K562 (cell line): ENCODE data around the gene SPINT1. TPM values are rescaled to one million over a fixed set of nuclear protein-coding genes. Genes with fewer than 3 reads are reported as not detected.
A peak's percentile ranks its signal among the peaks of the same experiment; 100 is the strongest.

Experiments
- ATAC-seq: fragments of 200-7000 bp; cut with Tn5 transposase; 3 replicates; pipeline ENCODE4 v1.9.1; 2020; ENCODE audit warnings: moderate library complexity
- BruUV-seq: library from RNA; stranded (reverse); fragments of 400-500 nt; replicated peaks from 2 replicates; lab custom pipeline; 2021; lab: Mats Ljungman, UMichigan
- CTCF ChIA-PET: fragments of 300-600 bp; formaldehyde crosslinking; extraction: SDS; loops from one replicate; lab custom pipeline; 2021; ENCODE audit warnings: low intra/inter-chr PET ratio; lab: Yijun Ruan, JAX
- POLR2A ChIA-PET: fragments of 300-600, 350-650 bp; sonication (Branson Sonifier 250); formaldehyde crosslinking; extraction: SDS; loops from one replicate; lab custom pipeline; 2021; ENCODE audit warnings: antibody characterized with exemption, inconsistent platforms; lab: Yijun Ruan, JAX
- DNase-seq, 4 experiments: peaks; one replicate each; pipeline versions ENCODE4 v3.0.0 to v3.0.0-alpha.2; 2011 to 2018; ENCODE audit warnings: low spot score in 3 of 4, mixed read lengths in 3 of 4; ENCODE audit errors: extremely low read depth in 1 of 4
- FAIRE-seq: peaks from 2 replicates; lab custom pipeline; 2011; peaks lifted over from hg19 to GRCh38; lab: Jason Lieb, UNC
- H2AFZ ChIP-seq: 2 replicates; pipeline ENCODE4 v1.6.0; 2011; ENCODE audit warnings: low read depth, low read length, control low read depth, inconsistent platforms
- H3K27ac ChIP-seq: fragments of 200-600 bp; 3 replicates; pipeline ENCODE4 v1.8.0; 2011; ENCODE audit warnings: low read depth, mild to moderate bottlenecking, control low read depth, inconsistent platforms, low read length, moderate library complexity, mixed read lengths; ENCODE audit errors: extremely low read depth
- H3K27me3 ChIP-seq, 2 experiments: fragments of 300-600 bp in 1 of 2; 2 replicates in 1 of 2; 3 replicates in 1 of 2; pipeline versions ENCODE4 v1.6.0 to v1.8.0; 2011; ENCODE audit warnings: inconsistent platforms in 2 of 2, low read length in 2 of 2, mild to moderate bottlenecking in 1 of 2, mixed read lengths in 1 of 2, moderate library complexity in 1 of 2; ENCODE audit not compliant: control insufficient read depth in 2 of 2, insufficient read depth in 2 of 2
- H3K36me3 ChIP-seq: fragments of 300-600 bp; 3 replicates; pipeline ENCODE4 v1.8.0; 2011; ENCODE audit warnings: mild to moderate bottlenecking, low read length, inconsistent platforms; ENCODE audit not compliant: control insufficient read depth, insufficient read depth
- H3K4me1 ChIP-seq, 2 experiments: fragments of 200-600 bp in 1 of 2; replicated peaks in 1 of 2; 2 replicates in 1 of 2; 3 replicates in 1 of 2; pipeline versions ENCODE4 v1.5.1 to v1.8.0; 2011; ENCODE audit warnings: inconsistent platforms in 2 of 2, low read length in 2 of 2, mild to moderate bottlenecking in 1 of 2, mixed read lengths in 1 of 2, moderate library complexity in 1 of 2; ENCODE audit not compliant: control insufficient read depth in 2 of 2, insufficient read depth in 2 of 2
- H3K4me2 ChIP-seq: 2 replicates; pipeline ENCODE4 v1.6.1; 2011; ENCODE audit warnings: low read length, control low read depth, inconsistent platforms, mixed read lengths; ENCODE audit not compliant: insufficient read depth
- H3K4me3 ChIP-seq: fragments of 200-600 bp; sonication (generic), shearing (Covaris generic); 2 replicates; pipeline ENCODE4 v1.5.1; 2016; ENCODE audit warnings: control low read depth, inconsistent platforms
- H3K79me2 ChIP-seq: fragments of 200-600 bp; 3 replicates; pipeline ENCODE4 v1.8.0; 2011; ENCODE audit warnings: low read length, inconsistent platforms; ENCODE audit not compliant: control insufficient read depth, insufficient read depth
- H3K9ac ChIP-seq, 2 experiments: 2 replicates each; pipeline versions ENCODE4 v1.6.0 to v1.6.1; 2011; ENCODE audit warnings: low read depth in 2 of 2, low read length in 2 of 2, control low read depth in 1 of 2, inconsistent platforms in 1 of 2, mild to moderate bottlenecking in 1 of 2, mixed read lengths in 1 of 2; ENCODE audit not compliant: insufficient read depth in 1 of 2
- H3K9me1 ChIP-seq: one replicate; pipeline ENCODE4 v1.6.0; 2011; ENCODE audit warnings: inconsistent platforms, mild to moderate bottlenecking, low read length, moderate library complexity; ENCODE audit not compliant: control insufficient read depth, insufficient read depth
- H3K9me3 ChIP-seq: replicated peaks from 2 replicates; pipeline ENCODE4 v1.5.1; 2011; ENCODE audit warnings: low read depth, low read length, inconsistent platforms; ENCODE audit not compliant: control insufficient read depth, insufficient read depth
- H4K20me1 ChIP-seq: replicated peaks from 2 replicates; pipeline ENCODE4 v1.6.1; 2011; ENCODE audit warnings: low read length, inconsistent platforms, mixed read lengths; ENCODE audit not compliant: control insufficient read depth, insufficient read depth
- FOXJ2 ChIP-seq: fragments of 200-800 bp; sonication (Bioruptor generic); IDR thresholded peaks from 2 replicates; pipeline ENCODE4 v1.6.1; 2016; ENCODE audit warnings: missing genetic modification characterization, missing compliant biosample characterization
- GABPA ChIP-seq: fragments of 200-800 bp; sonication (Bioruptor generic); conservative IDR thresholded peaks from 2 replicates; pipeline ENCODE4 v1.6.1; 2016; ENCODE audit warnings: low read depth, missing genetic modification characterization, missing compliant biosample characterization
- NCOR1 ChIP-seq: fragments of 450-650 bp; IDR thresholded peaks from 2 replicates; pipeline ENCODE4 v1.6.1; 2016; ENCODE audit warnings: mild to moderate bottlenecking, moderate library complexity
- NFIC ChIP-seq: fragments of 450-650 bp; IDR thresholded peaks from 2 replicates; pipeline ENCODE4 v1.6.1; 2017; ENCODE audit warnings: mild to moderate bottlenecking, inconsistent platforms
- NR4A1 ChIP-seq, 2 experiments: fragments of 250-450 bp in 1 of 2; fragments of 450-650 bp in 1 of 2; sonication (Bioruptor Pico) in 1 of 2; IDR thresholded peaks; 2 replicates each; pipeline versions ENCODE4 v1.4.0 to v1.6.1; 2016 to 2020; ENCODE audit warnings: mild to moderate bottlenecking in 2 of 2, missing compliant biosample characterization in 1 of 2, missing genetic modification characterization in 1 of 2, moderate library complexity in 1 of 2
- YBX1 ChIP-seq: fragments of 450-650 bp; IDR thresholded peaks from 2 replicates; pipeline ENCODE4 v1.7.1; 2016; ENCODE audit warnings: mild to moderate bottlenecking
- ZNF785 ChIP-seq: fragments of 250-450 bp; sonication (Bioruptor Pico); IDR thresholded peaks from 2 replicates; pipeline ENCODE4 v1.4.0; 2020; ENCODE audit warnings: mild to moderate bottlenecking
- WGBS: fragments of 100-300 bp; shearing (Covaris generic); methylation state at CpG from one replicate; pipeline ENCODE4 v1.1.6; 2016; ENCODE audit warnings: low coverage, mixed read lengths; ENCODE audit not compliant: insufficient coverage; ENCODE audit errors: missing lambda C conversion rate; 5-methylcytosine and 5-hydroxymethylcytosine counted together
- in situ Hi-C: fragments of 300-500 bp; cut with MboI; formaldehyde crosslinking; loops from 4 replicates; pipeline ENCODE4 v1.15.0; 2018; ENCODE audit warnings: inconsistent platforms, mixed read lengths
- intact Hi-C: fragments of 100-400 bp; cut with micrococcal nuclease; formaldehyde crosslinking; loops from 2 replicates; pipeline ENCODE4 v1.14.2; 2022
- polyA plus RNA-seq, 8 experiments: library from polyadenylated mRNA; depleted of rRNA in 4 of 8; stranded (reverse) in 5 of 8; unstranded in 3 of 8; fragments of >200 nt; fragmentation: Nextera tagmentation in 2 of 8; fragmentation: Illumina TruSeq in 1 of 8; extraction: Ambion mirVana in 2 of 8; extraction: Trizol in 1 of 8; gene quantifications; 2 replicates each; pipeline versions ENCODE4 v1.2.1 to v1.2.3, GENCODE V29; 2011 to 2014; ENCODE audit warnings: inconsistent platforms in 1 of 8, missing spikeins in 1 of 8
- total RNA-seq, 7 experiments: library from RNA; depleted of rRNA in 6 of 7; stranded (reverse); fragments of >200 nt in 6 of 7; fragmentation: Illumina TruSeq in 2 of 7; extraction: Trizol in 2 of 7; gene quantifications; 2 replicates each; pipeline versions ENCODE4 v1.2.1 to v1.2.3, GENCODE V29; 2011 to 2021; ENCODE audit warnings: low replicate concordance in 1 of 7
- TF ChIP-seq, protein P1 (sequence below): fragments of 250-450 bp; sonication (Bioruptor Pico); IDR thresholded peaks from 2 replicates; pipeline ENCODE4 v1.6.1; 2021; ENCODE audit warnings: mild to moderate bottlenecking
- TF ChIP-seq, protein P2 (sequence below), 3 experiments: fragments of 200-800 bp in 1 of 3; sonication (Bioruptor generic) in 1 of 3; sonication (generic) in 1 of 3; formaldehyde crosslinking in 1 of 3; IDR thresholded peaks; 2 replicates each; pipeline versions ENCODE4 v1.6.1 to v1.8.0; 2016 to 2022; ENCODE audit warnings: mild to moderate bottlenecking in 2 of 3, missing compliant biosample characterization in 2 of 3, missing genetic modification characterization in 2 of 3, missing genetic modification reagents in 1 of 3
- TF ChIP-seq, protein P3 (sequence below): fragments of 200-800 bp; sonication (Bioruptor generic); IDR thresholded peaks from 2 replicates; pipeline ENCODE4 v1.6.1; 2017; ENCODE audit warnings: missing genetic modification characterization, missing compliant biosample characterization
- TF ChIP-seq, protein P4 (sequence below), 2 experiments: fragments of 450-650 bp; conservative IDR thresholded peaks; 2 replicates each; pipeline ENCODE4 v1.6.1; 2017; ENCODE audit warnings: mild to moderate bottlenecking in 2 of 2, moderate library complexity in 2 of 2
- TF ChIP-seq, protein P5 (sequence below): fragments of 250-450 bp; sonication (Bioruptor Pico); IDR thresholded peaks from 2 replicates; pipeline ENCODE4 v1.9.0; 2021; ENCODE audit warnings: mild to moderate bottlenecking

SPINT1 gene
- total and polyA plus RNA-seq, 9 of the 15 experiments (the other 6 are each of a cell fraction or from before 2014, with no cell fraction given), result 0.78 to 4.5 (median 1.5) TPM

DNA sequence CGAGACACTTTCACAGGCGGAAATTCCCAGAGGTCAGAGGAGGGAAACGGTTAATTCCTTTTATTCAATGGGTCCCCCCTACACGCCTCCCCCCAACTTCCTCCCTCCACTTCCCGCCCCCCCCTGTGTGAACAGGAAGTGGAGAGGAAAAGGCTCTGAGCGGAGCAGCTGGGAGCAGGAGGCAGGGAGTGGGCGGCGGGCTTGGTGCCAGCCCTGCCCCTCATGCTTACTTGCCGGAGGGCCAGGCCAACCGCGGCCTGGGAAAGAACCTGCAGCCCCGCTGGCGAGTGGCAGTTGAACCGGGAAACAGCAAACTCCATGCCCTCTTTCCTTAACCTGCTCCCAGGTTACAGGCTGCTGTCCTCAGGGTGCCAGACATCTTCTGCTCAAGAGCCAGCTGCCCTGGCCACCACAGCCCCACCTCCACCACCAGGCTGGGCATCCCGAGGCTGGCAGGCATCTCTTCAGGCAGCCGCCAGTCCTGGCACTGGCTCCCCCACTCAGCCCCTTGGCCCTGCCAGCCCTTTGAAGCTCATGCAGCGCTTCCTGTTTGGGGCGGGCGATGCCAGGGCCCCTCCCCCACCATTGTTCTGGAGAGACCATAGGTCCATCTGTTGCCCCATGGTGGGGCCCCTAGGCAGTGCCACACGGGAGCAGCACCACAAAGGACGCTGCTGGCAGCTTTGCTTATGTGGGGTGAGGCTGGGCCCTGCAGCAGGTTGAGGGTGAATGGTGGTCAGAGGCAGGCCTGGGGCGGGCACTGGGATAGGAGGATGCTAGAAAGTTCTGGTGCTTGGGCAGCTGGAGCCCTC is 63.3 kb downstream of the SPINT1 start:
- no peaks in the 10 kb centered on the region for H3K79me2 ChIP-seq
- H3K36me3 ChIP-seq, result peaks cover 20% of the 10 kb centered on the region; the same call in 2 of the 3 replicates
- no peak for FAIRE-seq
- peaks cover 20% of the 10 kb centered on the region; the same call in 1 of the 2 replicates for H4K20me1 ChIP-seq
- intact Hi-C loops (loop anchor here (1.0 to 5.0 kb wide), 2 partner anchors 60 to 115 kb away; no protein-coding TSS in a partner anchor), in situ Hi-C loops (loop anchor here (5.0 kb wide), 1 partner anchor 115 kb away; no protein-coding TSS in a partner anchor)
- no peaks in the 10 kb centered on the region for H3K27me3 ChIP-seq
- H2AFZ ChIP-seq, result peak overlapping the region; percentile 78
- H3K4me3 ChIP-seq, result peak overlapping the region; percentile 34
- H3K4me1 ChIP-seq, result peaks cover 11 to 27% of the 10 kb centered on the region in 2 experiments; a peak in 4 of 5 replicates
- no TSS peak for BruUV-seq
- H3K9me1 ChIP-seq, result no peaks in the 10 kb centered on the region
- DNase-seq, result peak in 1 of 4 experiments; percentile 49
- H3K4me2 ChIP-seq, result peak overlapping the region; percentile 76
- ATAC-seq, result no peak
- POLR2A ChIA-PET, result interaction anchor here (0.5 to 1.7 kb wide), 4 partner anchors 9 to 118 kb away, joined by 3 to 10 read pairs (median 4); no protein-coding TSS in a partner anchor
- H3K9ac ChIP-seq, result peak overlapping the region; percentile 38 to 92; a peak in 3 of 4 replicates
- CTCF ChIA-PET, result interaction anchor here (0.8 to 5.5 kb wide), 3 partner anchors 111 to 278 kb away, joined by 3 to 74 read pairs (median 58); no protein-coding TSS in a partner anchor
- no peaks in the 10 kb centered on the region for H3K9me3 ChIP-seq
- peak overlapping the region; percentile 52; the same call in 2 of the 3 replicates for H3K27ac ChIP-seq
- WGBS, result 57% methylated on average over 16 of the region's 22 CpGs
- TF ChIP-seq, protein P1, sequence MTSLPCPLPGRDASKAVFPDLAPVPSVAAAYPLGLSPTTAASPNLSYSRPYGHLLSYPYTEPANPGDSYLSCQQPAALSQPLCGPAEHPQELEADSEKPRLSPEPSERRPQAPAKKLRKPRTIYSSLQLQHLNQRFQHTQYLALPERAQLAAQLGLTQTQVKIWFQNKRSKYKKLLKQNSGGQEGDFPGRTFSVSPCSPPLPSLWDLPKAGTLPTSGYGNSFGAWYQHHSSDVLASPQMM, result no peak
- TF ChIP-seq ZNF785 (CRISPR knock-in tag), result no peak
- TF ChIP-seq, protein P2, sequence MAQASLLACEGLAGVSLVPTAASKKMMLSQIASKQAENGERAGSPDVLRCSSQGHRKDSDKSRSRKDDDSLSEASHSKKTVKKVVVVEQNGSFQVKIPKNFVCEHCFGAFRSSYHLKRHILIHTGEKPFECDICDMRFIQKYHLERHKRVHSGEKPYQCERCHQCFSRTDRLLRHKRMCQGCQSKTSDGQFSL (CRISPR knock-in tag; IDR thresholded peaks at IDR 0.05), result peak; percentile 58; the same call in 1 of the 2 replicates
- TF ChIP-seq, protein P2 (tag; IDR thresholded peaks at IDR 0.05), result 0 out of 4 replicates have a peak, but pooled peaks of 1 of the 2 experiments have one; percentile 23
- TF ChIP-seq NFIC, result peak; percentile 41; the same call in 1 of the 2 replicates
- no peak for TF ChIP-seq YBX1
- no peak for TF ChIP-seq NR4A1 (CRISPR knock-in tag; IDR thresholded peaks at IDR 0.05)
- no peak for TF ChIP-seq NR4A1 (tag; IDR thresholded peaks at IDR 0.05)
- TF ChIP-seq, protein P3, sequence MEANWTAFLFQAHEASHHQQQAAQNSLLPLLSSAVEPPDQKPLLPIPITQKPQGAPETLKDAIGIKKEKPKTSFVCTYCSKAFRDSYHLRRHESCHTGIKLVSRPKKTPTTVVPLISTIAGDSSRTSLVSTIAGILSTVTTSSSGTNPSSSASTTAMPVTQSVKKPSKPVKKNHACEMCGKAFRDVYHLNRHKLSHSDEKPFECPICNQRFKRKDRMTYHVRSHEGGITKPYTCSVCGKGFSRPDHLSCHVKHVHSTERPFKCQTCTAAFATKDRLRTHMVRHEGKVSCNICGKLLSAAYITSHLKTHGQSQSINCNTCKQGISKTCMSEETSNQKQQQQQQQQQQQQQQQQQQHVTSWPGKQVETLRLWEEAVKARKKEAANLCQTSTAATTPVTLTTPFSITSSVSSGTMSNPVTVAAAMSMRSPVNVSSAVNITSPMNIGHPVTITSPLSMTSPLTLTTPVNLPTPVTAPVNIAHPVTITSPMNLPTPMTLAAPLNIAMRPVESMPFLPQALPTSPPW (CRISPR knock-in tag), result peak; percentile 69
- TF ChIP-seq NCOR1, result no peak
- TF ChIP-seq, protein P4, sequence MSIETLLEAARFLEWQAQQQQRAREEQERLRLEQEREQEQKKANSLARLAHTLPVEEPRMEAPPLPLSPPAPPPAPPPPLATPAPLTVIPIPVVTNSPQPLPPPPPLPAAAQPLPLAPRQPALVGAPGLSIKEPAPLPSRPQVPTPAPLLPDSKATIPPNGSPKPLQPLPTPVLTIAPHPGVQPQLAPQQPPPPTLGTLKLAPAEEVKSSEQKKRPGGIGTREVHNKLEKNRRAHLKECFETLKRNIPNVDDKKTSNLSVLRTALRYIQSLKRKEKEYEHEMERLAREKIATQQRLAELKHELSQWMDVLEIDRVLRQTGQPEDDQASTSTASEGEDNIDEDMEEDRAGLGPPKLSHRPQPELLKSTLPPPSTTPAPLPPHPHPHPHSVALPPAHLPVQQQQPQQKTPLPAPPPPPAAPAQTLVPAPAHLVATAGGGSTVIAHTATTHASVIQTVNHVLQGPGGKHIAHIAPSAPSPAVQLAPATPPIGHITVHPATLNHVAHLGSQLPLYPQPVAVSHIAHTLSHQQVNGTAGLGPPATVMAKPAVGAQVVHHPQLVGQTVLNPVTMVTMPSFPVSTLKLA (conservative IDR thresholded peaks at IDR 0.05), result no peak
- no peak for TF ChIP-seq FOXJ2 (tag)
- TF ChIP-seq, protein P5, sequence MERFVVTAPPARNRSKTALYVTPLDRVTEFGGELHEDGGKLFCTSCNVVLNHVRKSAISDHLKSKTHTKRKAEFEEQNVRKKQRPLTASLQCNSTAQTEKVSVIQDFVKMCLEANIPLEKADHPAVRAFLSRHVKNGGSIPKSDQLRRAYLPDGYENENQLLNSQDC, result no peak
- peak; percentile 70 for TF ChIP-seq GABPA
